GM18907 (cell line): ENCODE measurements around the gene CCDC89.
A peak's percentile ranks its signal among the peaks of the same experiment; 100 is the strongest.
"Not testable (repeated sequence)": the region's sequence is repeated elsewhere in the genome, so short reads cannot be mapped to it uniquely, and the experiment has no call there.

Experiments used
- ATAC-seq: cut with Tn5 transposase; IDR thresholded peaks from one replicate; pipeline ENCODE4 v1.9.1; 2021; ENCODE audit warnings: mild to moderate bottlenecking, moderate library complexity; ENCODE audit not compliant: unreplicated experiment

CCDC89 gene

GRCh38 chr11:85654343-85654742 lies 31.7 kb downstream of the CCDC89 start:
- ATAC-seq = not testable (repeated sequence)

GRCh38 chr11:85652786-85653447 lies 33.1 kb downstream of the CCDC89 start:
- ATAC-seq = no peak

- ATAC-seq = no peak
Observed at GRCh38 chr11:85651118-85651517, 34.9 kb downstream of the CCDC89 start.

GRCh38 chr11:85647604-85648299 lies 38.2 kb downstream of the CCDC89 start, which contains the start of gene TMEM126A:
Gene TMEM126A, plus strand, starts transcription at chr11:85647967. Its CDS starts 2,289 bp downstream, at chr11:85650256.
- ATAC-seq = peak; percentile 100

- no peak for ATAC-seq
Observed at GRCh38 chr11:85647078-85647477, 38.9 kb downstream of the CCDC89 start.

- no peak for ATAC-seq
Observed at GRCh38 chr11:85643191-85643614, 42.8 kb downstream of the CCDC89 start.

- no peak for ATAC-seq
Observed at GRCh38 chr11:85634747-85635146, 51.2 kb downstream of the CCDC89 start.
